ENCODE data around the gene BMPER. TPM values are rescaled to one million over a fixed set of nuclear protein-coding genes. Genes with fewer than 3 reads are reported as not detected.
A peak's percentile ranks its signal among the peaks of the same experiment; 100 is the strongest.

Gene BMPER
- total RNA-seq, 1 donor from 2014 or later, result 0.40 TPM

DNA sequence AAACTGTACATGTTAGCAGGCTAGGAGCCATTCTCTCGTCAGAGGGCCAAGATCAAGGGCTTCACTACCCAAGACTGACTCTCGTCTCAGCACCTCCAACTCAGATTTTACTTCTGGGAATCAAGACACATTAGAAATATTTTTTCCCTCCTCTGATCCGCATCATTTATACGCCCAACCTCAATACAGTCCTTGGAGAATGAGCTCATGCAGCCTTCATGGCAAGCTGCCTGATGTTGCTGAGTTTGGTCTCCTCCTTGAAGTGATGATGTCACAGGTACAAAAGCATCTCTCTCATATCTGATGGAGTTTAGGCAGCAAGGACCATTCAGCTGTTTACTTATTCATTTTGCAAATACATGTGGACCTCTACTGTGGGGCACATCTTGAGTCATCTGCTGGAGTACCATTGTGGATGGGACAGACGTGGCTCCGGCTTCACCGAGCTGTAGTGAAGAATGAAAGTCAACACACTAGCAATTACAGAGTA, 114.0 kb downstream of the BMPER start:
- no peak for DNase-seq (ENCODE audit: low read depth in 2 of 2)

DNA sequence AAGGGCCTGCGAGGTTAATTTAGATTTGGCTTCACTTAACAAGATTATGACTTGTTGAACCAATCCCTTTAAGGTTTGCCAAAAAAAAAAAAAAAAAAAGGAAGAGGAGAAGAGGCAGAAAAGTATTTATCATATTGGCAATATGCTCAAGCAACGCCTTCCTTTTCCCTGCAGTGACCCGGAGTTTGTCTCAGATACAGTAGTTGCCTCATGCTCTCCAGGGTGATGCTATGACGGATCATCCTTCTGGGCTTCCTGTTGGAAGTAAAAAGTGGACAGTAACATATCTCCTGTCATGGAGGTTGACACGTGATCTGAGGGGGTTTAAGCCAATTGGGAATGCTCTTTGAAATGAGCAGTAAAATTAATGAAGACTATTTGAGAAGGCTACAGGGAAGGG, 117.3 kb downstream of the BMPER start:
- DNase-seq (ENCODE audit: low read depth in 2 of 2), result no peak

DNA sequence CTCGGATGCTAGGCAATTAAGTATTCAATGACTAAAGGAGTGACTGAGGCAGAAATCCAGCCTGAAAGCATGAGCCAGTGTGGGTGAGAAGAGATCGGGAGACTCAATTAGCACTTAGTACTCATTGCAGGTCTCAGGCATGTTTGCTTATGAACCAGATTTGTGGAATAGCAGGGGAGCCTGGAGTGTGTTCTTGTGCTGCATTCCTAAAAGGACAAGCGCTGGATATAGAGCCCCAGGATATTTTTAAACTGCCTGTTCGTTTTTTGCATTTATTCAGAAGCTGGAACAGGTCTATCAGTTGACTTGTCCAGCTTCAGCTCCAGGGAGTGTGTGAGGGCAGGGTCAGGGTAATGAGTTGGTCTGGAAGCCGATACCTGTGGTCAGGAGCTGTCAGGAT, 120.3 kb downstream of the BMPER start:
- no peak for DNase-seq (ENCODE audit: low read depth in 2 of 2)

DNA sequence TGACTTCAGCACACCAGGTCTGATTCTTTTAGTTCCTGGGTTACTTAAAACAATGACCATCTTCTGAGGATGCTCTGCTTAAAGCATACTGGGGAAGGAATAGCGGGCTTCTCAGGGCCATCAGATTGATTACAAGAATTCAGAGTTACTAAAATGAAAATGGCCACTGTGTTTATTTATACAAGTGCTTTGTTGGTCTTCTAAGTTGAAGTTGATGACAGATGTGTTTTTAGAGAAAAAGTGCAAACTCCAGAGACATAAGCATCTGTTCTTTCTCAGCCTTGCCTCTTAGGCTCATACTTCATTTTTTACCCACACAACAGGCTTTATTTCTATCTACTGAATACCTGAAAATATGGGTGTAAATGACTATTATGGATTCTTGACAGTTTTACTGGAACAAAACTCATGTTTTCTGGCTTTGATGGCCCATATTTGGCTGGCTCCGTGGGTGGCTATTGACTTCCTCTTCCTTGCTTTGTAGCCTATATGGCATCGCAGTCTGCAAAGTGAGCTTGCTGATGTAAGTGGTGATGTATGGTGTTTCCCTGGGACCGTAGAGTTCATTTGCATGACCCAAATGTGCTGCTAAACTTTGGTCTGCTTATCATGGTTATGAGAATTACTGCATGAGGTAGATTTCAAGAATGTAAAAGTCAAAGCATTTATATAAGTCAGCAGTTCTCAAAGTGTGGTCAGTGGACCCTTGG, 121.3 kb downstream of the BMPER start:
- DNase-seq (ENCODE audit: low read depth in 2 of 2), result no peak

DNA sequence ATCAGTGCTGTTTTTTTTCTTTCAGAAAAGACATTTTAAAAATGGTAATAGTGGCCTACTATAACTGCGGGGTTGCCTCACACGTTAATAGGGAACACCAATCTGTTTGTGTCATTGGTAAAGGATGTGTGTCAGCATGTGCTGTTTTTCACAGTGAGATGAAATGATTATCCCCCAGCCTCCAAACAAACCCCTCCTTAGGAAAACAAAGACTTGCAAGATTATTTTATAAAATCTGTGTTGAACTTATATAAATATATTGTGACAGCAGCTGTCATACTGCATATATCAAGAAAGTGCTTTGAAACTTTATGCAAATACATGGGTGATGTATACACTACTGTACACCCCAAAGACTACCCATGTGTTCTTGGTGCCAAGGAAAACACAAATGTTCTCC, 125.8 kb downstream of the BMPER start:
- peak in 1 of 2 donors; percentile 3 for DNase-seq (ENCODE audit: low read depth in 2 of 2)

DNA sequence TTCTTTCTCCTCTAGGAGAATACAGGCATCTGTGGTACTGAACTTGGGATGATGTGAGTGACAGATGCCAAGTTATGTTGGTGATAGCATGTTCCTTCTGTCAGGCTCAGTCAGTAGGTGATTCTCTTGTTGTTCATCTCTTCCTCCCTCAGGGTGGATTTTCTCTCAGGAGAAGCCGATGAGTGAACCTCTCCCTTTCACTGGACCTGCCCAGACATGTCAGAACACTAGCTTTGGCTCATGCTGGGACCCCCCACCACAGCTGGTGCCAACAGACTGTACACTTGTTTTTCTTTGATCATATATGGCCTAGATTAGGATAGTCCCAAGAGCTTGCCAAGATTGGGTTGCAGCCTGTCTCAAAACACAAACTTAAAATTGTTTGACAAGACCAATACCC, 129.4 kb downstream of the BMPER start:
- DNase-seq (ENCODE audit: low read depth in 2 of 2), result no peak

DNA sequence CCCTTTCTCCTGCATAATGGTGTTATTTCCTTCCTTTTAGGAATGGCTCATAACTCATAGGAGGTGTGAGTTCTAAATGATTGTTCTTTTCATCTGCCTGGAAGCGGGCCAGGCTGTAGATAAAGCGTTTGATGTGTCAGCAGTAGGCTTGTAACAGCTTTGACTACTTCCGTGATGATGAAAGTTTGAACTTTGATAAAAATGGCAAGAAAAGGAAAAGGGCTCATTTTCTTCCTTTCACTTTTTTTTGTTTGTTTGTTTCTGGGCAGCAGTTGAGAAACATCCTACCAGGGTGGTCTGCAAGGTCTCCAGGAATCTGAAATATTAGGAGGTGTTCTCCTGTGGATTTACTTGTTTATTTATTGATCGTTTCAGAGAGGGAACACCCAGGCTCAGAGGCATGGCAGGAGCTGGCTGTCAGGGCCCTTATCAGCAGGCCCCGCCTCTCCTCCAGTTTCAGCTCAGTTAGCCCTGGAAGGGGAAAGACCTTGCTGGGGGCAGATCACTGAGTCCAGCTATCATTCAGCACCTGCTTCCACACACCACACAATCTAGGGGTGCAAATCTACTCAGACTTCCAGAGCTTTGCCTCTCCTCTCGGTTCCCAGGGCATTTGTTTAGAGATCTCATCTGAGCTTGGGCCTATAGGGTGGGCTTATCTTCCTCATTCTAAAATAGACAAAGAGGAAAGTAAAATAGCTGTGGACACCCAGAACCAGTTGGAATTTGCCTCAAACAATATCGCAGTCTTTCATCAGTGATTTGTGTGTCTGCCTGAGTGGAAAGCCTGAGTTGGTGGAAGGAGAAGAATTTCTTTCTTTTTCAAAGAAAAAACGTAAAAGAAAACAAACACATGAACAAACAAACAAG, 130.9 kb downstream of the BMPER start:
- DNase-seq (ENCODE audit: low read depth in 2 of 2), result peak; percentile 83 to 96

DNA sequence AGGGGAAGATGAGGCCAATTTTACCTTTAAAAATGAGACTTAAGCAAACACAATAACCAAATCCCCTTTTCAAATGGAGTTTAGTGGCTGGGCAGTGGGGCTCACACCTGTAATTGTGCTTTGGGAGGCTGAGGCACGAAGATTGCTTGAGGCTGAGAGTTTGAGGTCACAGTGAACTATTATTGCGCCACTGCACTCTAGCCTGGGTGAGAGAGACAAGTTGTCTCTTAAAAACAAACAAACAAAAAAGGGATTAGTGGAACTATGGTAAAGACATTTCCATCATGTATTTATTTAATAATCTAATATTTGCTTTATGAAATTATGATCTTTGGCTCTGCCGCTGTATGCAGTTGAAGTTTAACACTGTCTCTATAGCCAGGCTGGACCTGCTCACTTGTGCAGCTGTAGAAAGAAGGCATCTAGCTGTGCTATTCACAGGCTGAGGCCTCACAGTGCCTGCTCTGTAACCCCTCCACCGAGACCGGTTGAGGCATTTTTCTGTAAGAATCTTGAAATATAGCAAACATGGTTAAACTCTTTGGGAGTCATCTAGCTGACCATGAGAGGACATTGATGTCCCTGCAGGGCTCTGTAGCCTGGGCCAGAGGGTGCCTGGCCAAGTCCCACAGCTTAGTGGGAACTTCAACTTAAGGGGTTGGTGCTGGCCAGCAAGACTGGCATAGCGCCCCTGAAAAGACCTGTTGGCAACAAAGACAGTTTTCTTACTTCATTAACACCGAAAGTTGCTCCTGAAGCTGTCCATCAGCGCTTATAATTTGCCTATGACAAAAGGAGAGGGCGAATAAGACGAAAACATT, 131.8 kb downstream of the BMPER start:
- no peak for DNase-seq (ENCODE audit: low read depth in 2 of 2)

DNA sequence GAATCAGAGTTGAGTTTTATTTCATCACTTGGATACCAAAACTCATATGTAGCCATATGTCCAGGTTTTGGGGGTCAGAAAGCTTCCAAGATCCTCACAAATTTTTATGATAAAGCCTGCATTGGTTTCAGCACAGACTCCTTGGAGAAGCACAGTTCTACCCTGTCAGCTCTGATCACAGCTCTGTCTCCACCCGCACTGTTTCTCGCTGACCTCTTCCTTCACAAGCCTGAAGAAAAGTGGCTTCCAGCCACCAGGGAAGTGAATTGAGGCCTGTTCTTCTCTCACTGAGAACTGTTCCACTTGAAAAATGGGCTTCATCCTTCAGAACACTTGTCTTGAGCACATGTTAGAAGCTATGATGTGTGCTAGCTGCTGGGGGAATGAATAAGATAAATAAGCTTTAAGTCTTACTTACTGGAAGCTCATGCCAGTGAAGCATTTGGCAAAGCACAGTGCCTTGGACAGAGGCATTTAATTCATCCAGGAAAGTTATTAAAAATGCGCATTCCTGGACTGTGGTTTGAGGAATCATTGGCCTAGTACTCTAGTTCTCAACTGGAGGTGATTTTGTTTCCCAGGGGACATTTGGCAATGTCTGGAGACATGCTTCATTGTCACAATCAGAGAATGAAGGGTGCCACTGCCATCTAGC, 133.6 kb downstream of the BMPER start:
- no peak for DNase-seq (ENCODE audit: low read depth in 2 of 2)

DNA sequence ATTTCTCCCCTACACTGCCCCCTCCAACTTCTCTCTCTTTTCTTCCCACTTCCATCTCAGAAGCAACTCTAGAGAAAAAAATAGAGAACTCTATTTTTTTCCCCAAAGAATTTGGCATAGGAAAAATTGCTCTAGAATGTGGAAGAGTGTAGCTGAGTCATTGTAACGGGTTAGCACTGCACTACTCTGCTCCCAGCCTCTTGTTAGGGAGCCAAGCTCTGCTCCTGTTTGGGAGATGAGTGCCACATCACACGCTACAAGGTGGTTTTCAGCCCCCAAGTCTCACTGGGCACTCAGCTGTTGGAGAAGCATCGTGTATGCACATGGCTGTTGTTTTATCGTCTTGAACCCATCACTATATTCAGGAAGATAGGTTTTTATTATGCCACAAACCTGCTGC, 136.4 kb downstream of the BMPER start:
- DNase-seq (ENCODE audit: low read depth in 2 of 2), result no peak

DNA sequence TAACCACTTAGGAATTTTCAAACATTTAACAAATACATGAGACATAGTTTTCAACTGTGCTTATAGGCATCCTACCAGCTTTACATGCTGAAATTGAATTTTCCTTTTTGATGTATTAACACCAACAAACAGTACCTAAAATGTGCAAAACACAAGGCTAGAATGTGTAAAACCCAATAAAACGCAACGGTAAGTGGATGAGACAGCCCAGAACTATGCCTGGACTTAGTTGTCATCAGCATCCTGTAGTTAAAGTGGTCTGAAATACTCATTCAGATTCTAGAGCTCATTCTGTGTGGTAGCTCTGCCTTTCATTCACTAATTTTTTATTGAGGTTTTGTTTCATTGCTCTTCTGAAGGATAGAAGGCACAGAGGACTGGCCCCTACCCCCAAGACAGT, 137.1 kb downstream of the BMPER start:
- DNase-seq (ENCODE audit: low read depth in 2 of 2), result no peak

DNA sequence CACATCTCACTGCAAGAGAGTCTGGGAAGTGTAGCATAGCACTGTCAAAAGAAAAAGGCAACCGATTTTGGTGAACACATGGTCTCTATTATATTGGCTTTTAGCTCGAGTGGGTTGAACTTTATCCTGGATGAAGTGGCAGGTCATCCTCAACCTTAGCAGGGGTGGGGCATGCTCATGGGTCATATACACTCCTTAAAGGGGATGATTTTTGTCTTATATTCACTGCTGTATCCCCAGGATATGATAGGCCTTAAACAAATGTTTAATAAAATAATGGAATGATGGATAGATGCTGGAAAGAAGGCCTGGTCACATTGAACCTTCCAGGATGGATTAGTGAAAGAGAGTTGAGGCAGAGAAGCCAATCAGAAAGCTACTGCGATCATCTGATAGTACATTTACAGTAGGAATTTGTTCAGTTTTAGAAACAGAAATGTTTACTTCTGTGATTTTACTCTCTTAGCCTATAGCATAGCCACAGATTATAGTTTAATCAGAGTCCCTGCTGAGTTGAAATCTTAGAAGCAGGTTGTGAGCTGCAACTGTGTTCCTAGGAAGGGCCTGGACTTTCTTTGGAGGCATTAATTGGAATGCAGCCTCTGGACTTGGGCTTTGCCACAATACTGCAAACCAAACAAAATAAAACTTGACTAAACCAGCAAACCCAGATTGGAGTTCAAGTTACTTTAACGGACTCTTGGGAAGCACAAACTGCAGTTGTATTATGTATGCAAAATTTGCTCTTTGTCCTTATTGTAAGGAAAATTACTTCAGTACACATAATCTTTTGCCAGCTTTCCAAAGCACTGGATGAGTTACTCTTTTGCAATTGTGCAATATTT, 138.3 kb downstream of the BMPER start:
- DNase-seq (ENCODE audit: low read depth in 2 of 2), result no peak

DNA sequence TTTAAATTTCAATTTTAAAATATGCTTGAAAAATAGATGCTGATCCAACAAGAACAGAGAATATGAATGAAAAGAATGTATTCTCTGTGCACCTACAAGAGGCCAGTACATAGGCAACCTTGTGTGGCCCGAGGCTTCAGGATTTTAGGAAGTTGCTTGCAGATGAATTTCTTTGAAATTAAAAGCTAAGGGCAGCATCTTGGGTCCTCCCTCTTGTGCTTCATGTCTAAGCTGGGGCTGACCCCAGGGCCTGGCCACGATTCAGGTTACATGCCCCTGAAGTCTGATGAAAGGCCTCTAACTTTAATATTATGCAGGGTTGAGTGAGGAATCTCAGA, 138.9 kb downstream of the BMPER start:
- no peak for DNase-seq (ENCODE audit: low read depth in 2 of 2)

DNA sequence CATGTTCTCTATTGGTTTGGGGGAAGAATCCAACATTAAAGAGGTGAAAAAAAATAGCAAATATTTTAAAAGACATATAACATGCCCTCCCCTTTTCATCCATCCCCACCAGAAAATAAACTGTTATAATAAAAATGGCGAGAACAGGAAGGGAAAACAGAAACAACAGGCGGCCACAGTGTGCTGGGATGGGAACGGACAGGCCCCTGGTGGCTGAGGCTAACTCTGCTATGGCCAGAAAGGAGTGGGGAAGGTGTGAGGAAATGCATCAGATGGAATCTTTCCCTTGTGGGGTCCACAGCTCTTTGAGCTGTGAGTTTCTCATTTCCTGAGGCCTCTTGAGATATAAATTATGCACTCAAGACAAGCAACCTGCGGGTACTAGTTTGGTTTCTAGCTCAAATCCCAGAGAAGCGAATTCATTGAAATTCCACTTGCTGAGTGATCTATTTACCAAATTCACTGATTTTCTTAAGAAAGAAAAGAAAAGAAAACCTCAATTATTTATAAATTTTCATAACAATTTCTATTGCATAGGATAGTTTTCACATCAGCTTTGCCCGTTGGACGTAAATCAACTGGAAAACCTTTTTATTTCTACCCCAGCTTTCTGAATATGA, 139.5 kb downstream of the BMPER start:
- no peak for DNase-seq (ENCODE audit: low read depth in 2 of 2)

DNA sequence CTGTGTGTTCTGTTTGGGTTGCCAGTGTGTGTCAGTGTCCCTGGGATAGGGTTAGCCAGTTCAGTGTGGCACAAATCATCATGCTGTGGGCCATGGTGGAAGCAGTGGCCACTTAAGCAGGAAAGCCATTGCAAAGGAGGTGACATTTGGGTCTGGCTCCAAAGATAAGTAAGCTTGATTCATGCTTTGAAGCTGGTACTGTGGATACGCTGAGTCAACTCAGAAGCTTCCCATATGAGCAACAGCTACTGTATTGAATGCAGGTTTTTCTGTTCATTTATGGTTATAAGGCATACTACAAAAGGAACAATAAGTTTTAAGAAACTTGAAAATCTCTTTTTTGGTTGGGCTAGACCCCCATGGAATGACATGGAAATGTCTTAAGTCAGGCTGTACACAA, 143.1 kb downstream of the BMPER start:
- DNase-seq (ENCODE audit: low read depth in 2 of 2), result no peak

DNA sequence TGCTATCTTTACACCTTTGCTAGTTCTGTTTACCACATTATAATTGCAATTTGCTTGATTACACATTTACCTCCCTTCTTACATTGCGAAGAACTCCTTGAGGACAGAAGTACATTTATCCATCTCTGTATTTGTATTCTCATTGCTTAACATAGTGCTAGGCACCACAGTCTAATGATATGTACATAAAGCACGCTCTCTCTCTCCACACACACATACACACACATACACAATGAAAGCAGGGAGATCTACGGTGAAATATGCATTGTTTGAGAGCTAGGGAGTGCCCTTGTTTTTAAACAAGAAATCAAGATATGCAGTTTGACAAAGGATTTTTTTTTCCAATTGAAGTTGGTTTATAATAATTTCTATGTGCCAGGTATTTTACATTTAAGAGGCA, 148.7 kb downstream of the BMPER start:
- no peak for DNase-seq (ENCODE audit: low read depth in 2 of 2)

DNA sequence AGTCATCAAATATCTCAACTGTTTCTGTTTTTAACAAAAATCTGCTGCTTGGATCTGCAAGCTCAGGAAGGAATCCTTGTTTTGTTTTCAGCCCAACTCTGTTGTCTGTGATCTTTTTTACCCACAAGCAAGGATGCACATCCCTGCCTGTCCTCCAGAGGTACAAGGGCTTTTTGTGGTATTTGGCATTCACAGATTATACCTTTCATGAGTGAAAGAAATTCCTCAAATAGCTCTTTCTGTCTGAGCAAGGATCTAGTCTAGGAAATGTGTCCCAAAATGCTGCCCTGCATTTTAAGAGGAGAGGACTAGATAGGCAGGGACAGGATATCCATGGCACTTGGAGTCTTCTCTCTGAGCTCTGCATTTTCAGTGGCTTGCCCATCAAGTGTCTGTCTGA, 151.8 kb downstream of the BMPER start:
- no peak for DNase-seq (ENCODE audit: low read depth in 2 of 2)

DNA sequence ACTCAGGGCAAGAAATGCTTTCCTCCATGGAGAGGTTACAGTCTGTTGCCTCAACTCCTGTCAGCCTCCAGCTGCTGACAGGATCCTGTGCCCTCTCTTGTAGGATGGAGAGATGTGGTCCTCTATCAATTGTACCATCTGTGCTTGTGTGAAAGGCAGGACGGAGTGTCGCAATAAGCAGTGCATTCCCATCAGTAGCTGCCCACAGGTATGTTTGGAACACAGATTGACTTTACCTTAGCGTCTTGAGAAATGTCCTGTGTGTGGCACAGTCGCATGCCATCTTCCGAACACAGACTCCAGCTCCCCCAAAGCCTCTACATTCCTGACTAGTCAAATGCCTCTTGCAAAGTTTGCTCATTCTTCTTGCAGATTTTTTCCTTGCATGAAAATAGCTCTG, 152.6 kb downstream of the BMPER start:
- DNase-seq (ENCODE audit: low read depth in 2 of 2), result no peak

DNA sequence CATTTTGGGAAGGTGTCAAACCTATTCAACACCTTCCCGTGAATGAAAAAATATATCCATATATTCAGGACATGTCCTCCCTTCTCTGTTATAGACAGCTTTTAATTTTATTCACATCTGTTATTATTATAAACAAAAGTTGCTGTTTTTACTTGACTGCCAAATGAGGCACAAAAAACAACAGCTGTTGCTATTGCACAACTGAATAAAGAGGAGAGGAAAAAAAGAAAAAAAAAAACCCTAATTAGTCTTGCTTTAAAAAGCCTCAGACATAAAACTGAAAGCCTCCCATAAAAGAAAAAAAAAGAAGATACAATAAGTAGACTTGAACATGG, 153.4 kb downstream of the BMPER start:
- no peak for DNase-seq (ENCODE audit: low read depth in 2 of 2)

DNA sequence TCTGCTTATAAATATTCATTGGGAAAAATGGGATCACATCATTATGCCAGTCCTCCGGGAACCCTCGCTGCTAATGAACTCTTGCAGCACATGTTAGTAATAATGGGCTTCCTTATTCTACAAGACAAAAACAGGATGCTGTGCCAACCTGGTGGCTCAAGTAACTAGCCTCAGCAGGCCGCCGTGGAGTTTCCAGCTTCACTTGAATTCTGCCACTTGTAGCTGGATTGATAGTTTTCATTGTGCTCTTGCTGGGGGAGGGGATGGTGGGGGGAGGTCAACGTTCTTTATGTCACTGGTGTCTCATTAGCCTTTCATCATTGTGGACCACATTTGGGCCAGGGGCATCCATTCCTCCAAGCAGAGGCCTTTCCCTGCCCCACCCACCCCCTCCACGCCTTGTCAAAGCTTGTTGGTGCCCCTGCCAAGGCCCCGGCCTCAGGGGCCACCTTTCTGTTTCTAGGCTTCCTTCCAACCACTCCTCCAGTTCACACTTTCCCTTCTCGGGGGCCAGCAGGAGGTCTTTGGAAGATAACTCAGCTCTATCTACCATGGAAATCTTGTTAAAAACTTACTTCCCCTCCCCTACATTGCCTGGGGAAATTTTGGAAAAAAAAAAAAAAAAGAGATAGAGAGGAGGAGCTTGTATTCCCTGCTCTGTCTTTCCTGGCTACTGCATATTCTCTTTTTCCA, 153.9 kb downstream of the BMPER start:
- no peak for DNase-seq (ENCODE audit: low read depth in 2 of 2)

Data from lung microvascular endothelial cell (primary cell).